Activated CD4-positive, alpha-beta T cell treated with anti-CD3 and anti-CD28 coated beads, Interleukin-2, Interleukin-6, amounts not matched to agents 100 ng/mL and 50 ng/mL, durations not matched to agents 16 hours and 8 hours (primary cell): Measurements from ENCODE around the gene PRRT4.
A peak's percentile ranks its signal among the peaks of the same experiment; 100 is the strongest.

Source experiments
- DNase-seq: peaks from one replicate; pipeline ENCODE4 v3.0.0-alpha.2; 2020

Gene PRRT4

DNA sequence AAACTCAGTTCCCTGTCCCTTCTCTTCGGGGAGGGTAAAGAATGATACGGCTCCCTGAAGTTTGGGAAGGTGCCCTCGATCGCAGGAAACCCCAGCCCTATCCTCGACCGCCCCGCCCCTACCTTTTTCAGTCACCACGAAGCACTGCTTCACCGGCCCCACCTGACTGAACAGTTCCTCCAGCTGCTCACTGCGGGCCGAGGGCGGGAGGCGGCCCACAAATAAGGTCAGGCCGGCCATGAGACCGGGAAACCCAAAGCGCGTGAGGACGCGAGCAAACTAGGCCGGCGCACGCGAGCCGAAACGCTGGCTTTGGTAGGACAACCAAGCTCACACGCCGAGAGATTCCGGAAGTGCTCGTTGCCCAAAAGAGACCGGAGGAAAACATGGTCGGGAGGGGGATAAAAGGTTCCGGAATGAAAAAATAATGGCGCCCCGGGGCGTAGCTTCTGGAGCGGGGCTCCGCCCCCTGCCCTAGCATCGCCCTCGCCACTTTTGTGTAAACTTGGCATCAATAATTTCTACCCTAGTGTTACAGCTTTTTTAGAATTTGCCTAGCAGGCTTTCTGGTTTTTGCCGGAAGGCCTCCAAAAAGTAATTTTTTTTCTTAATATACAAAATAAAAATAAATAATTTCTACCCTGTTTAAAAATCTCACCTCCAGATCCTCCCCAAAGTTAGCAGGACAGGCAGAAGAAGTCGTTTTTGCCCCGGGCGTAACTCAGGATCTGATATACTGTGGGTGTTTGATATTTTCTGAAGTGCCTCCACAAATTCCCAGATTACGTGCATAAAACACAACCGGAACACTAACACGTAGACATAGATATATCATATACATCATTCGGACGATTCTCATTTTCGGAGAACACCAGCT lies 17.7 kb downstream of the PRRT4 start, which contains the start of gene RBM28:
TSS of gene RBM28 (minus strand) at position 355 of the 877 bp plus-strand sequence. CDS start at position 240, 115 bp downstream.
- peak; percentile 92 for DNase-seq

DNA sequence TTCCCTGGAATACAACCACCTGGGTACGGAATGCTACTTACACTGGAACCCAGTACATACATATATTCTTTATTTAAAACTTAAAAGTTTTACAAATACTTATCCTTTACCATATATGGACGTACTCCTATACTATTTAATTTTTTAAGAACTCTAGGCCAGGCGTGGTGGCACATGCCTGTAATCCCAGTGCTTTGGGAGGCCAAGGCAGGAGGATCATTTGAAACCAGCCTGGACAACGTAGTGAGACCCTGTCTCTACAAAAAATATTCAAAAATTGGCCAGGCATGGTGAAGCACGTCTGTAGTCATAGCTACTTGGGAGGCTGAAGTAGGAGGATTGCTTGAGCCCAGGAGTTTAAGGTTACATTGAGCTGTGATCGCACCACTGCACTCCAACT lies 19.8 kb downstream of the PRRT4 start:
- DNase-seq = no peak

DNA sequence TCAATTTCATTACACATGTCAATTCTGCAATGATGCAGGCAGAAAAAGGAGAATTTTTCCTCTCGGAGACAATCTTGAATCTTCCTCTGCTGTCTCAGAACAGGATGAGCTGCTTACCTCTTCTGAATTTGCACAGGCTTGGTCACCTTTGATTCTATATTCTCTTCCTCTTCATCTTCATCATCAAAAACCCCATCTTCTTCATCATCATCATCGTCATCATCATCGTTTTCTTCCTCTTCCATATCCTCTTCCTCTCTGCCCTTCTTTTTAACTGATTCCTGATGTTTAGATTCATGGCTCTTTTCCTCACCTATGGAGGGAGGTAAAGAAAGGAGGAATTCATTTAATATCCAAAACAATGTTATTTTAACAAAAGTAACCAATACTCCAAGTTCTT lies 25.8 kb downstream of the PRRT4 start:
- no peak for DNase-seq

DNA sequence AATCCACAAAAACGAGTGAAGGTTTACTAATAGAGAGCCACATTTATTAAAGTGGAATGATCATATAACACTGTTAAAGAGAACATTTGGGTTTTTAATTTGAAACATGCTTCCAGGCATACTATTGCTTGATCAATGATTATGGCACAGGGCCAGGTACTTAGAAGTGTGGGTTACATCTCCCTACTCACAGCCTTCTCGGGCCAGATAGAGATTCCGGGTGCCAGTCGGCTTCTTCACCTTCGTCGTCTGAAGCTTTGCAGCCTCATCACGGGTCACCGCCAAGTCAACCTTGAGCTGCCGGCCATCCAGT lies 37.2 kb downstream of the PRRT4 start:
- no peak for DNase-seq

DNA sequence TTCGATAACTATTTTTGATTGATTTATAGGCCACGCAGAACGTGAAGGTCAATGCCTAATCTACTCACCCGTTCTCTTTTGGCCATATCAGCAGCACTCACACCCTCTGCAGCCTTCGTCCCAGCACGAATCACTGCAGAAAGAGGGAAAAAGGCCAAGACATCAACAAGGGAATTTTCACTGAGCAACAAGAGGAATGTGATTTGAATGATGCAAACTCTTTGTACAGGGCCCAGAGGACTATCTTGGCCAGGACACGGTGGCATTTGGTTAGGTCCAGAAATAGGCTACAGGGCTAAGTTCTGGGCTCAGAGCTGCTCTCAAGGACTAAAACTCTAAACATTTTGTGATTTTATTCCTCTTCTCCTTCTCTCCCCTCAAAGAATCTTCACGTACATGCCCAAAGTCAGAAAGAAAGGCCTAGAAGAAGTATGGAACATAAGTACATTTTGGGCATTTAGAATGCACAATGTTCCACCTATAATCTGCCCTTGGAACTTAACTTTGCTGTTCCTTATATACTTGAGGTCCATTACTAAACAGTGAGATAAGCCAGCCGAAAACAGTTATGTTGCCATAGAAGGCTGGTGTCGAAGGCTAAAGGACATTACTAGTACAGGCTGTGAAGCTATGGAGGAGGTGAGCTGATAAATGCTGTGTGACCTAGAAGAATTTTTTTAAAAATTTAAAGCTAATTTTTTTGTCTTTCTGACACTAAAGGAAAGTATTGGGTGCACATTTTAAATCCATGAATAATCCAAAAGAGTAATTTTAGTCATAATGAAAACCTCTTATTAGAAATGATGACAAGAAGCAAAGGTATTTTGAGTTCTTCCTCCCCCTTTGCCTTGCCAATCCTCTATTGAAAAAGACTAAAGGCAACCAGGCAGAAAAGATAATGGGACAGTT lies 37.8 kb downstream of the PRRT4 start:
- DNase-seq = no peak

DNA sequence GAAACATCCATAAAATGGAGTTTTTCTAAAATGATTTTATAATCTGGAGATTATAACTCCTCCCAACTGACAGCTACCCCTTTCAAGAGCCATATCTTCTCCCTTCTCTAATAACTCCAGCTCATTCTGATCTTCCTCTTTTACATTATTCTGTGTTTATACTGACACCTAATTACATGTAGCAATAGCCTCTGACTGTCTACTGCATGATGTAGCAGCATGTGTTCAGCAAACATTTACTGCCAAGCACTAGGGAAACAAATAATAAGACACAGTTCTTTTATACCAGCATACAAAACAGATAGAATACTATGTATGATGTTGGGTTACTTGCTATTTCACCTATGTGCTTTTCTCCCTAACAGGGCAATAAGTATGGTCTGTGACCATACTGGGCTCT lies 38.5 kb downstream of the PRRT4 start:
- no peak for DNase-seq

DNA sequence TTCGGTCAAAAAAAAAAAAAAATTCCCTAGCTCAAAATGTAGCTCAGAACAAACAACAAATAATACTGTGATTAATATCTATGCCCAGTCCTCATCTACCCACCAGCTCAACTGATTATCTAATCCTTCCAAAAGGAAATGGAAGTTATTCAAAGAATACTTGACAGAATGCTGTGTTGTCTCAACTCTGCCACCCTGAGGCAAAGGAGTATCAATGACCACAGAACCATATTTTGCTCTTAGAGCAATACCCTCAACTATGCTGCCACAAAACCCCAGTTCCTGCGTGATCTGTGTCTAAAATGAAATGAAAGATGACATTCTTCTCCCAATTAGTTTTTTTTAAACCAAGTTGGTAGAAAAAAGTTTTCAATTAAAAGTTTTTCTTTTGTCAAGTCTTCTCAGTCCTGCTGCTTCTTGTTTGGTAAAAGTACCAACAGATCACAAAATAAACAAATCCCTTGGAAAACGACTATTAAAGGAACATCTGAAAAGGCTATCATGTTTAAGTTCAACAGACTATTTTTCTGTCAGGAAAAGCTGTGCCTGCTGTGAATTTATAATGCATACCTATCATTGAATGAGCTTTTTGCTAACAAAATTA lies 39.3 kb downstream of the PRRT4 start:
- DNase-seq = peak; percentile 33

DNA sequence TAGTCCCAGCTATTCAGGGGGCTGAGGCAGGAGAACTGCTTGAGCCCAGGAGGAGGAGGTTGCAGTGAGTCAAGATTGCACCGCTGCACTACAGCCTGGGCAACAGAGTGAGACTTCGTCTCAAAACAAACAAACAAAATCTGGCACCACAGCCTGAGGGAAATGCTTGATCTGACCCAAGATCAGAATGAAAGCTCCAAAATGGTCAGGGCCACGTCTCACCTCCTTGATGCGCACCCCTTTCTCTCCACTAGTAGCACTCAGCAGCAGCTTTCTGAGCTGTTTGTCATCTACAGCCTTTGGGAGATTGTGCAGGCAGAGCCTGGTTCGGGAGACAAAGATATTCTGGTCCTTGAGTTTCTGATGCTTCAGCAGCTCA lies 40.5 kb downstream of the PRRT4 start:
- DNase-seq = no peak

DNA sequence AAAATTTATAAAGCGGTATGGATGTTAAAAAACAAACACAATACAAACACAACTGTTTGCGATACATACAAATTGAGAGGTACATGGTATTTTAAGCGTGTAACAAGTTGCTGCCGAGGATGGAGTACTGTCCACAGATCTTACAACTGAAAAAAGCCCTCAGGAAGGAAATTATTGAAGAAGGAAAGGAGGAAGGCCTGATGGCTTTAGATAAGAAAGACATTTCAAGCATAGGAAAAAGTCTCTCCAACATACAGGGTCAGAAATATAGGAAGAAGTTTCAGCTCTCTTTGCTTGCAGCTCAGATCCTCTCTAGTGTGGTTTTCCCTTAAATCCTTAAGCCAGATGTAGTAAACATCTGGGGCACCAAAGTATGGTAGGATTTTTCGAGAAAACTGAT lies 42.8 kb downstream of the PRRT4 start:
- DNase-seq = no peak

DNA sequence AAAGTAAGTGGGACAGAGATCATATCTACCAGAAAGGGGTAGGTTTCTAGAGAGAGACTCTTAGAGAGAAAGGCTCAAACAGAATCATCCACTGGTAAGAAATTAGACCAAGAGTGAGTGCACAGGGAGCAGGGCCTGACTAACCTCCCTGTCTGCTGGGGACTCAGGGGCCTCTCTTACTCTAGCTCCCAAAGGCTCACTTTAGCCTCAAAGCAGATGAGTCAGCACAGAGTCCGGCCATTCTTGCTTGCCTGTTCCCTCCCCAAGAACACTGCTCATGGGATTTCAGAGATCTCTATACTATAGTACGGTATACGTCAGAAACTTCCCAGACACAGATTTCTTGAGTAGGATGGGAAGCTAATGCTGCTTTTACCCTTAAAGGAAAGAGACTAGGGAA lies 50.5 kb downstream of the PRRT4 start:
- DNase-seq = no peak

DNA sequence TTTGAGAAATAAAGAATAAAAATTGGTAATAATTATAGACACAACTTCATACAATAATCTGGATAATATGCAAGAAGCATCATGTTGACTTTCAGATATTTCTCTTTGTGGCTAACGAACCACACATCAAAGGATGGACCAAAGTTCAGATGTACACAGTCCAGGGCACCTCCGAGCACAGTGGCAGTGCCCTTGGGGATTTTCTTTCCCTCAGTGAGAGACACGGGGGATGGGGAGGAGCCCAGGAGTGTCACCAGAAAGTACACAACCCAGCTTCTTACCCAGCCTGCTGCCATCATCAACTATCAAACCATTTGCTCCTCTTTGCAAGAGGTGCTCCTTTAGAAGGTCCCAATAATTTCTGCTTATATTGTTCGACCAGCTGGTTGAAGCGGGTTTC lies 51.0 kb downstream of the PRRT4 start:
- DNase-seq = no peak

DNA sequence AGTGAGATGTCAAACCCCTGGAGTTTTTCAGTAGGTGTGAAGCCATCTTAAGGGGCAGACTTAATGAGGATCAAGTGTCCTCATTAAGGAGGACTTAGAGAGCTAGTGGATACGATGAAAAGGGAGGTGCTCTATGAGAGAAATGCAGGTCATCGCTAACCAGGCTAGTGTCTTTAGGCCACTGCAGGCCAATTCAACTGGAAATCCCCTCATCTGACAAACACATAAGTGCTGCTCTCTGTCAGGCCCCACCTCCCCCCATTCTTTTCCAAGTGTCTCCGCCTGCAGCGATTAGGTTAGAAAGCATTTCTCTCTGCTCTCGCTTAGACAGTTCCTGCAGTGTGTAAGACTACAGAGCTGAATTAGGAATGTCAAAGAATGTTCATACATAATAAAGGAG lies 51.5 kb downstream of the PRRT4 start:
- no peak for DNase-seq

DNA sequence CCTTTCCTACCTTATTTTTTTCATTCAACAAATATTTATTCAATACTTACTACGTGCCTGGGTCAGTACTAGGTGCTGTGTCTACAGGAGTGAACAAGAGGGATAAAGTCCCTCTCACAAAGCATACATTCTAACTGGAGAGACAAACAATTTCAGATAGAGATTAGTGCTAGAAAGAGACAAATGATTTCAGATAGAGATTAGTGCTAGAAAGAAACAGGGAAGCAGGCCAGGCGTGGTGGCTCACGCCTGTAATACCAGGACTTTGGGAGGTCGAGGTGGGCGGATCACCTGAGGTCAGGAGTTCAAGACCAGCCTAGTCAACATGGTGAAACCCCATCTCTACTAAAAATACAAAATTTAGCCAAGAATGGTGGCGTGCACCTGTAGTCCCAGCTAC lies 52.4 kb downstream of the PRRT4 start:
- no peak for DNase-seq

DNA sequence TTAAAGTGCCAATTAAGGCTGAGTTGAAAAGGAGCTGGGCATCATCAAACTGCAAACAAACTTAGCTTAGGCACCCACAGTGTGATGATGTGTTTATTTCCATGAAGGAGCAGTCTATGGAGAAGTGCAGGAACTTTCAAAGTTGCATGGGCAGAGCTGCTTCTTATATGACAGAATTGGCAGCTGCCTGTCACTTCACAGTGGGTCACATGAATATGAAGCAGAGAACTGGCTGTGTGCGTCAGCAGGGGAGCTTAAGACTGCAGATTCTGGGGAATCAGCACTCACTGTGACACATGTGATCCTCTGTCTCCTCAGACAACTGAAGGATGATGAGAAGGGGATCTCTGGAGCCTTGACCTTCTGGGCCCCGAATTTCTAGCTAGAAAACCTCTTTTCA lies 54.4 kb downstream of the PRRT4 start:
- DNase-seq = no peak

DNA sequence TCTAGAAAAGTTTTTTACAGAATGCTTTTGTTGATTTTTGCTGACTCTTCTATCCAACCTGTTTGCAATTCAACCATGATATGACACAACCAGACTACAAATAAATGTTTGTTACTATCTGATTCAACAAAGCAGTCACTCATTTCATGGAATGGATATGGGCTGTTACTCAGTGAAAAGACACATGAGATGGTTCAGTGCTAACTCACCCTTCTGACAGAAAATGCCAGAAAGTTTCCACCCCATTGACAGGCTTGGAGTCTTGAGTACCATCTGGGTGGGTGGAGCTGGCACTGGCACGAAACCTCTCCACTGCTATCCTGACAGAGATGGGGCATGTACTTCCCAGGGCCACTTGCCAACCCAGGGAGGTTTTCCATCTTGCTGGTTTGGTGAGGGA lies 57.3 kb downstream of the PRRT4 start:
- no peak for DNase-seq

DNA sequence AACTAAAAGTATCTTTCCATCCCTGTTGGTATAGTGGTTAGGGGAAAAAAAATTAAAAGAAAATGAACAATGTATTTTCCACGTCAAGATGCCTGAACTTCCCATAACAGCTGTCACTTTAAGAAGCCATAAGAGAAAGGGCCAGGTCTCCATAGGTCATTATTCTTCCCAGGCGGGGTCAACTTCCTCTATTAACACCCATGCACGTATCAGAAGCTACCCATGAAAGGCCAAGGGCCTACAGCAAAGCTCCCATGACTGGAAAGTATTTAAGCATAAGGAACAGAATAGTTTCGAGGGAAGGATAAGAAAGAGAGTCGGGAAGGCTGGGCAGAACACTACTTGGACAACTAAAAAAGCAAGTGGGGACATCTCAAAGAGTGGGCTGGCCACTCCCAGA lies 57.8 kb downstream of the PRRT4 start:
- DNase-seq = no peak

DNA sequence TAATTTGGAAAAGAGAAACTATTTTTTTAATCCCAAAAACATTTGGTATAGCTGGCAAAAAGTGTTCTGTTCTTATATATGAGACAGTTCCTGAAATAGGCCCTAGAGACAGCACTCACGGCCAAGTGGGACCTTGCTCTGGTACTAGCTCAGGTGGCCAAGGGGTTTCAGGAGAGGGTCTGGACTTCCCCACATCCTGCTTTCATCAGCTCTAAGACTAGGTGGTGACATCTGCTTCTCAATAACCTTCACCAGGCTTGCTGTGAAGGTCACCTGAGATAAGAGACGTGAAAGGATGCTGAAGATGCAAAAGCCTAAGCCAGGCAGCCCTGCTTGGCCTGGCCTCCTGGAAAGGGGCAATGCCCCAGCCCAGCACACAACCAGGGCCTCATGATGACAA lies 58.4 kb downstream of the PRRT4 start:
- no peak for DNase-seq

DNA sequence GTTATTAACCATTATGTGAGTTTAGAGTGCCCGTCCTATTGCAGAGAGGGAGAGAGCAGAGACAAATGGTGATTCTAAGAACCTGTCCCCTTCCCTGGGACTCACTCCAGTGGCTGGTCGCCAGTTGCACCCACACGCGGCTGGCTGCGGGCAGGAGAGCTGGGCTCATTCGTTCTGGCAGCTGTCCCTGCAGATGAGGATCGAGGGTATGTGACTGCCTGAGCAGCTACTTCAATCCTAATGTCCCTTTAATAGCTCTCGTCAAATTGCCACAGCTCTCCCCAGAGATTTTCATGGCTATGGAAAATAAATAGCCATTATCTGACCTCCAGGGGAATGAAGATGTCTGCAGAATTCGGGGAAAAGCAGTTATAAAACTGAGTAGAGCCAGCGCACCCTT lies 59.4 kb downstream of the PRRT4 start:
- DNase-seq = no peak
